IMR-90 (cell line): Measurements from ENCODE around the gene ZNRF4. TPM values are rescaled to one million over a fixed set of nuclear protein-coding genes. Genes with fewer than 3 reads are reported as not detected.

ENCODE experiments used
- ATAC-seq: fragments of 200-7000 bp; cut with Tn5 transposase; 2 replicates; pipeline ENCODE4 v1.9.1; 2020; ENCODE audit warnings: low read depth, mild to moderate bottlenecking, moderate library complexity
- BruUV-seq: library from RNA; stranded (reverse); fragments of 400-500 nt; replicated peaks from 2 replicates; lab custom pipeline; 2021; lab: Mats Ljungman, UMichigan
- CTCF ChIA-PET: fragments of 300-600 bp; formaldehyde crosslinking; extraction: SDS; loops from one replicate; lab custom pipeline; 2021; ENCODE audit warnings: antibody characterized with exemption; lab: Yijun Ruan, JAX
- POLR2A ChIA-PET: fragments of 300-600 bp; sonication (Branson Sonifier 250); formaldehyde crosslinking; loops from one replicate; lab custom pipeline; 2022; ENCODE audit warnings: antibody characterized with exemption; ENCODE audit not compliant: unreplicated experiment; lab: Charles Lee
- DNase-seq: peaks from one replicate; pipeline ENCODE4 v3.0.0; 2013
- H2AFZ ChIP-seq: replicated peaks from 2 replicates; pipeline ENCODE3; 2013; ENCODE audit warnings: low read length, mild to moderate bottlenecking; ENCODE audit not compliant: poor library complexity
- H2AK5ac ChIP-seq: 2 replicates; pipeline ENCODE4 v1.6.1; 2013; ENCODE audit warnings: low read depth, low read length, inconsistent platforms
- H2AK9ac ChIP-seq: replicated peaks from 2 replicates; pipeline ENCODE3; 2013; ENCODE audit warnings: mild to moderate bottlenecking, low read depth, low read length, moderate library complexity; ENCODE audit not compliant: poor library complexity
- H2BK120ac ChIP-seq: 2 replicates; pipeline ENCODE4 v1.6.1; 2013; ENCODE audit warnings: low read depth, low read length, inconsistent platforms
- H2BK15ac ChIP-seq: 3 replicates; pipeline ENCODE4 v1.6.1; 2013; ENCODE audit warnings: low read depth, low read length, inconsistent platforms
- H2BK20ac ChIP-seq: 2 replicates; pipeline ENCODE4 v1.6.1; 2013; ENCODE audit warnings: low read depth, mild to moderate bottlenecking, inconsistent platforms, low read length, moderate library complexity
- H2BK5ac ChIP-seq: 2 replicates; pipeline ENCODE4 v1.6.1; 2013; ENCODE audit warnings: mild to moderate bottlenecking, low read depth, low read length, inconsistent platforms; ENCODE audit not compliant: poor library complexity, severe bottlenecking
- H3K14ac ChIP-seq: replicated peaks from 2 replicates; pipeline ENCODE4 v1.6.1; 2013; ENCODE audit warnings: low read depth, low read length, inconsistent platforms
- H3K18ac ChIP-seq: 2 replicates; pipeline ENCODE4 v1.6.1; 2013; ENCODE audit warnings: low read depth, low read length, control low read depth
- H3K23ac ChIP-seq: 2 replicates; pipeline ENCODE4 v1.6.1; 2013; ENCODE audit warnings: low read depth, low read length, inconsistent platforms
- H3K27ac ChIP-seq: 2 replicates; pipeline ENCODE4 v1.5.1; 2013; ENCODE audit warnings: mild to moderate bottlenecking, control low read depth, low read length; ENCODE audit not compliant: insufficient read depth
- H3K27me3 ChIP-seq: 2 replicates; pipeline ENCODE4 v1.6.1; 2013; ENCODE audit warnings: low read length; ENCODE audit not compliant: control insufficient read depth, insufficient read depth
- H3K36me3 ChIP-seq: 2 replicates; pipeline ENCODE4 v1.6.1; 2013; ENCODE audit warnings: low read length, mixed read lengths; ENCODE audit not compliant: control insufficient read depth, insufficient read depth
- H3K4ac ChIP-seq: 2 replicates; pipeline ENCODE4 v1.6.1; 2013; ENCODE audit warnings: low read depth, low read length, inconsistent platforms
- H3K4me1 ChIP-seq: 2 replicates; pipeline ENCODE4 v1.6.1; 2013; ENCODE audit warnings: low read length, mixed read lengths; ENCODE audit not compliant: control insufficient read depth, insufficient read depth
- H3K4me2 ChIP-seq: 2 replicates; pipeline ENCODE4 v1.6.1; 2013; ENCODE audit warnings: low read depth, mild to moderate bottlenecking, control low read depth, low read length, moderate library complexity
- H3K4me3 ChIP-seq: 2 replicates; pipeline ENCODE4 v1.5.1; 2013; ENCODE audit warnings: low read depth, mild to moderate bottlenecking, control low read depth, low read length, moderate library complexity; ENCODE audit not compliant: insufficient read depth
- H3K56ac ChIP-seq: 2 replicates; pipeline ENCODE4 v1.6.1; 2013; ENCODE audit warnings: low read length, inconsistent platforms; ENCODE audit not compliant: insufficient read depth; ENCODE audit errors: extremely low read depth
- H3K79me1 ChIP-seq, 2 experiments: 2 replicates each; pipeline ENCODE4 v1.6.1; 2013; ENCODE audit warnings: low read length in 2 of 2, inconsistent platforms in 1 of 2, low read depth in 1 of 2
- H3K9ac ChIP-seq: 2 replicates; pipeline ENCODE4 v1.6.1; 2013; ENCODE audit warnings: low read depth, low read length, control low read depth
- H3K9me1 ChIP-seq: 2 replicates; pipeline ENCODE4 v1.6.1; 2013; ENCODE audit warnings: low read length, inconsistent platforms; ENCODE audit not compliant: insufficient read depth
- H3K9me3 ChIP-seq: 2 replicates; pipeline ENCODE4 v1.6.1; 2013; ENCODE audit warnings: low read length; ENCODE audit not compliant: control insufficient read depth, insufficient read depth
- H4K20me1 ChIP-seq: 2 replicates; pipeline ENCODE4 v1.6.1; 2013; ENCODE audit warnings: low read length, inconsistent platforms; ENCODE audit not compliant: insufficient read depth
- H4K5ac ChIP-seq: 2 replicates; pipeline ENCODE4 v1.6.1; 2013; ENCODE audit warnings: mild to moderate bottlenecking, low read depth, low read length, control low read depth
- H4K8ac ChIP-seq, 2 experiments: 2 replicates each; pipeline ENCODE4 v1.6.1; 2013; ENCODE audit warnings: low read depth in 2 of 2, low read length in 2 of 2, control low read depth in 1 of 2, inconsistent platforms in 1 of 2
- H4K91ac ChIP-seq: 2 replicates; pipeline ENCODE4 v1.6.1; 2013; ENCODE audit warnings: low read depth, low read length, inconsistent platforms; ENCODE audit not compliant: insufficient read depth
- ELK1 ChIP-seq: fragments of 150-350 bp; IDR thresholded peaks from 2 replicates; pipeline ENCODE4 v1.6.1; 2016; ENCODE audit warnings: low read depth, mild to moderate bottlenecking, low read length, moderate library complexity, borderline replicate concordance
- FOS ChIP-seq: fragments of 150-350 bp; IDR thresholded peaks from 2 replicates; pipeline ENCODE4 v1.6.1; 2016; ENCODE audit warnings: low read depth, low read length
- MAFK ChIP-seq: IDR thresholded peaks from 2 replicates; pipeline ENCODE4 v1.6.1; 2012; ENCODE audit warnings: low read depth, low read length, improper control_type of control experiment
- MXI1 ChIP-seq: IDR thresholded peaks from 2 replicates; pipeline ENCODE4 v1.6.1; 2012; ENCODE audit warnings: low read depth, mild to moderate bottlenecking, low read length, moderate library complexity, borderline replicate concordance
- NFE2L2 ChIP-seq: fragments of 150-350 bp; IDR thresholded peaks from 2 replicates; pipeline ENCODE4 v1.6.1; 2016; ENCODE audit warnings: low read depth, mild to moderate bottlenecking, low read length
- POLR2A ChIP-seq: IDR thresholded peaks from 2 replicates; pipeline ENCODE4 v1.6.1; 2012; ENCODE audit warnings: mild to moderate bottlenecking, low read depth, low read length
- RAD21 ChIP-seq: IDR thresholded peaks from 2 replicates; pipeline ENCODE4 v1.6.1; 2012; ENCODE audit warnings: low read length, improper control_type of control experiment
- RCOR1 ChIP-seq: IDR thresholded peaks from 2 replicates; pipeline ENCODE4 v1.6.1; 2012; ENCODE audit warnings: mild to moderate bottlenecking, low read length, improper control_type of control experiment; ENCODE audit not compliant: insufficient replicate concordance
- SMC3 ChIP-seq: fragments of 150-350 bp; IDR thresholded peaks from 2 replicates; pipeline ENCODE4 v1.6.1; 2016; ENCODE audit warnings: low read depth, mild to moderate bottlenecking, antibody characterized with exemption, low read length, moderate library complexity
- USF2 ChIP-seq: fragments of 150-350 bp; IDR thresholded peaks from 2 replicates; pipeline ENCODE4 v1.6.1; 2017; ENCODE audit warnings: mild to moderate bottlenecking, antibody characterized with exemption, low read length, low read depth
- WGBS, 2 experiments: methylation state at CpG; one replicate each; pipeline versions ENCODE4 v1.1.5 to v1.1.7; 2013; ENCODE audit warnings: missing lambda C conversion rate in 2 of 2; ENCODE audit not compliant: insufficient read length in 1 of 2; ENCODE audit errors: extremely low coverage in 2 of 2; 5-methylcytosine and 5-hydroxymethylcytosine counted together
- dilution Hi-C: fragments of 300-500 bp; cut with HindIII; formaldehyde crosslinking; loops from one replicate; pipeline ENCODE4 v1.14.3; 2018; ENCODE audit warnings: low sequenced_read_pairs; ENCODE audit not compliant: unreplicated experiment
- in situ Hi-C: fragments of 300-500 bp; cut with MboI; formaldehyde crosslinking; loops from 3 replicates; pipeline ENCODE4 v1.14.3; 2019; ENCODE audit warnings: low sequenced_read_pairs, inconsistent platforms, mixed read lengths
- intact Hi-C: fragments of 100-400 bp; cut with micrococcal nuclease; formaldehyde crosslinking; loops from 2 replicates; pipeline ENCODE4 v1.10.0; 2022
- polyA plus RNA-seq, 3 experiments: library from polyadenylated mRNA; depleted of rRNA; stranded (reverse); fragments of >200 nt; gene quantifications; 2 replicates each; pipeline ENCODE4 v1.2.3, GENCODE V29; 2012; ENCODE audit warnings: low replicate concordance in 1 of 3
- total RNA-seq: library from RNA; depleted of rRNA; stranded (reverse); fragments of >200 nt; gene quantifications from 2 replicates; pipeline ENCODE4 v1.2.3, GENCODE V29; 2012
- TF ChIP-seq, protein P1 (sequence below): conservative IDR thresholded peaks from 2 replicates; pipeline ENCODE4 v1.5.1; 2012; ENCODE audit warnings: mild to moderate bottlenecking, low read depth, low read length, improper control_type of control experiment

The ZNRF4 gene
- total and polyA plus RNA-seq, 2 of the 4 experiments (the other 2 are of a cell fraction): not detected

DNA sequence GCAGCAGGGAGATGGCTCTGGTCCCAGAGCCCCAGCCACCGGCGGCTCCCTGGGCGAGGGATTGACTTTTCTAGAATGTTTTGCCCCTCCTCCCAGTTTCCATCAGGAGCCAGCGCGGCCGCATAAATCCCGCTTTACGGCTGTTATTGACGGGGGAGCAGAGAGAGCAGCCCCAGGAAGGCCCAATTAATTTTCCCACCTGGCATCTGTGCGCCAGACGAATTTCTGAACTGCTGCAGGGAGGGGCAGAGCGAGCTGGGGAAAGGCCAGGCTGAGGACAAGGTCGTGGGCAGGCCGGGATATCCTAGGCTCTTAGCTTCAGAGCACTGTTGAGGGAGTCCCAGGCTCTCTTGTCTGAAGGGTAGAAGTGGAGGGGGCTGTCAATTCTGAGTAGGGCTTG, 24.7 kb downstream of the ZNRF4 start:
- Histone ChIP-seq H2BK20ac (no peak overlapping the region), H3K4me3 (no peak overlapping the region), H3K27ac (no peak overlapping the region), H3K9me3 (peaks cover 13% of the 10 kb centered on the region), H3K4ac (no peak overlapping the region), H3K9ac (no peak overlapping the region), H3K36me3 (no peaks in the 10 kb centered on the region), H2BK120ac (no peak overlapping the region), H3K79me1 (no peaks in the 10 kb centered on the region), H3K4me1 (peaks cover 3% of the 10 kb centered on the region; the same call in 1 of the 2 replicates), H4K20me1 (peaks cover 4% of the 10 kb centered on the region; the same call in 1 of the 2 replicates), H4K8ac (no peak overlapping the region), H2AFZ (no peak overlapping the region), H2BK5ac (no peak overlapping the region), H4K5ac (no peak overlapping the region), H2BK15ac (no peak overlapping the region), H3K14ac (no peak overlapping the region), H2AK9ac (no peak overlapping the region), H4K91ac (no peak overlapping the region), H3K4me2 (no peak overlapping the region), H2AK5ac (no peak overlapping the region), H3K9me1 (no peaks in the 10 kb centered on the region), H3K23ac (no peak overlapping the region), H3K56ac (no peak overlapping the region), H3K18ac (no peak overlapping the region), H3K27me3 (peaks cover 30% of the 10 kb centered on the region)
- ATAC-seq (no peak), DNase-seq (no peak)
- WGBS, 2 experiments: 40% methylated on average over 1 of the region's 14 CpGs; no CpG with 5 or more reads in 1 of the 2 experiments
- dilution Hi-C loops: no loop called here
- no TSS peak for BruUV-seq
- in situ Hi-C loops: no loop called here
- POLR2A ChIA-PET: no interaction called here
- intact Hi-C loops: no loop called here
- TF ChIP-seq RCOR1 (no peak), NFE2L2 (no peak), POLR2A (no peak), MAFK (no peak), FOS (no peak), RAD21 (no peak), SMC3 (no peak), USF2 (no peak), MXI1 (no peak), ELK1 (no peak)
- TF ChIP-seq, protein P1, sequence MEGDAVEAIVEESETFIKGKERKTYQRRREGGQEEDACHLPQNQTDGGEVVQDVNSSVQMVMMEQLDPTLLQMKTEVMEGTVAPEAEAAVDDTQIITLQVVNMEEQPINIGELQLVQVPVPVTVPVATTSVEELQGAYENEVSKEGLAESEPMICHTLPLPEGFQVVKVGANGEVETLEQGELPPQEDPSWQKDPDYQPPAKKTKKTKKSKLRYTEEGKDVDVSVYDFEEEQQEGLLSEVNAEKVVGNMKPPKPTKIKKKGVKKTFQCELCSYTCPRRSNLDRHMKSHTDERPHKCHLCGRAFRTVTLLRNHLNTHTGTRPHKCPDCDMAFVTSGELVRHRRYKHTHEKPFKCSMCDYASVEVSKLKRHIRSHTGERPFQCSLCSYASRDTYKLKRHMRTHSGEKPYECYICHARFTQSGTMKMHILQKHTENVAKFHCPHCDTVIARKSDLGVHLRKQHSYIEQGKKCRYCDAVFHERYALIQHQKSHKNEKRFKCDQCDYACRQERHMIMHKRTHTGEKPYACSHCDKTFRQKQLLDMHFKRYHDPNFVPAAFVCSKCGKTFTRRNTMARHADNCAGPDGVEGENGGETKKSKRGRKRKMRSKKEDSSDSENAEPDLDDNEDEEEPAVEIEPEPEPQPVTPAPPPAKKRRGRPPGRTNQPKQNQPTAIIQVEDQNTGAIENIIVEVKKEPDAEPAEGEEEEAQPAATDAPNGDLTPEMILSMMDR: no peak
- CTCF ChIA-PET: no interaction called here
